ENCODE measurements around the gene TNFAIP8.
A peak's percentile ranks its signal among the peaks of the same experiment; 100 is the strongest.

The TNFAIP8 gene

GRCh38 chr5:119343766-119344165 lies 12.1 kb upstream of the TNFAIP8 start:
- TF ChIP-seq CTCF (IDR thresholded peaks at IDR 0.05; ENCODE audit: low read depth, low read length, missing control alignments) = no peak
- H3K4me3 ChIP-seq (replicated peaks; ENCODE audit: low read depth, low read length) = no peak overlapping the region
- no peak for DNase-seq (ENCODE audit: extremely low read depth, low read depth)

- no peak for DNase-seq (ENCODE audit: extremely low read depth, low read depth)
- TF ChIP-seq CTCF (IDR thresholded peaks at IDR 0.05; ENCODE audit: low read depth, low read length, missing control alignments) = no peak
- no peak overlapping the region for H3K4me3 ChIP-seq (replicated peaks; ENCODE audit: low read depth, low read length)
Measured at GRCh38 chr5:119344231-119344630, 11.6 kb upstream of the TNFAIP8 start.

- no peak for DNase-seq (ENCODE audit: extremely low read depth, low read depth)
- no peak for TF ChIP-seq CTCF (IDR thresholded peaks at IDR 0.05; ENCODE audit: low read depth, low read length, missing control alignments)
- no peak overlapping the region for H3K4me3 ChIP-seq (replicated peaks; ENCODE audit: low read depth, low read length)
Measured at GRCh38 chr5:119345861-119346260, 10.0 kb upstream of the TNFAIP8 start.

GRCh38 chr5:119346394-119346793 lies 9.4 kb upstream of the TNFAIP8 start:
- no peak for DNase-seq (ENCODE audit: extremely low read depth, low read depth)
- H3K4me3 ChIP-seq (replicated peaks; ENCODE audit: low read depth, low read length) = no peak overlapping the region
- no peak for TF ChIP-seq CTCF (IDR thresholded peaks at IDR 0.05; ENCODE audit: low read depth, low read length, missing control alignments)

- no peak for TF ChIP-seq CTCF (IDR thresholded peaks at IDR 0.05; ENCODE audit: low read depth, low read length, missing control alignments)
- no peak for DNase-seq (ENCODE audit: extremely low read depth, low read depth)
Measured at GRCh38 chr5:119347574-119347973, 8.2 kb upstream of the TNFAIP8 start.

GRCh38 chr5:119347991-119348390 lies 7.8 kb upstream of the TNFAIP8 start:
- TF ChIP-seq CTCF (IDR thresholded peaks at IDR 0.05; ENCODE audit: low read depth, low read length, missing control alignments) = no peak
- DNase-seq (ENCODE audit: extremely low read depth, low read depth) = peak; percentile 66
- H3K4me3 ChIP-seq (replicated peaks; ENCODE audit: low read depth, low read length) = no peak overlapping the region

More at GRCh38 chr5:119347574-119347973, 8.2 kb upstream of the TNFAIP8 start:
- no peak overlapping the region for H3K4me3 ChIP-seq (replicated peaks; ENCODE audit: low read depth, low read length)

- no peak for DNase-seq (ENCODE audit: extremely low read depth, low read depth)
- no peak for TF ChIP-seq CTCF (IDR thresholded peaks at IDR 0.05; ENCODE audit: low read depth, low read length, missing control alignments)
- no peak overlapping the region for H3K4me3 ChIP-seq (replicated peaks; ENCODE audit: low read depth, low read length)
Measured at GRCh38 chr5:119353213-119353612, 2.6 kb upstream of the TNFAIP8 start.

Measured in HFF-Myc (cell line).